PFSK-1 (cell line): ENCODE results near the gene SF3B3.

Experiments used
- POLR2AphosphoS5 ChIP-seq: IDR thresholded peaks from 2 replicates; pipeline ENCODE4 v1.6.1; 2012; ENCODE audit warnings: low read depth, mild to moderate bottlenecking, control low read depth, low read length, moderate library complexity
- TAF1 ChIP-seq: IDR thresholded peaks from 2 replicates; pipeline ENCODE4 v1.6.1; 2012; ENCODE audit warnings: low read length, control low read depth, borderline replicate concordance; ENCODE audit not compliant: insufficient read depth

DNA sequence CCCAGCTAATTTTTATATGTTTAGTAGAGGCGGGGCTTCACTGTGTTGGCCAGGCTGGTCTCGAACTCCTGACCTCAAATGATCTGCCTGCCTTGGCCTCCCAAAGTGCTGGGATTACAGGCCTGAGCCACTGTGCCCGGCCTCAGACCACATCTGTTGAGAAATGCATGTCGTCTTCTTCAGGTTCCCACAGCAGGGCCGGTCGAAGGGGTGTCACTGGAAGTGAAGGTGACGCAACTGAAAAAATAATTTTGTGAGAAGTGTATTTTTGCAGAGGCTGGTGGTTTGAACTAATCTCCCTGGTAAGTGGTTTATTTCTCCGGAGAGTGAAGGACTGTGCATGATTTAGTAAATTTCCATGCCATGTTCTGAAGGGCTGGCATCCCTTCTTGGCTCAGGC, 89.3 kb downstream of the SF3B3 start:
- TF ChIP-seq TAF1, result no peak
- no peak for TF ChIP-seq POLR2AphosphoS5
